HG02973 (cell line): ENCODE data around the gene ACOT8.

ENCODE experiments used
- ATAC-seq: cut with Tn5 transposase; IDR thresholded peaks from one replicate; pipeline ENCODE4 v1.9.1; 2021; ENCODE audit warnings: moderate library complexity; ENCODE audit not compliant: unreplicated experiment

The ACOT8 gene

DNA sequence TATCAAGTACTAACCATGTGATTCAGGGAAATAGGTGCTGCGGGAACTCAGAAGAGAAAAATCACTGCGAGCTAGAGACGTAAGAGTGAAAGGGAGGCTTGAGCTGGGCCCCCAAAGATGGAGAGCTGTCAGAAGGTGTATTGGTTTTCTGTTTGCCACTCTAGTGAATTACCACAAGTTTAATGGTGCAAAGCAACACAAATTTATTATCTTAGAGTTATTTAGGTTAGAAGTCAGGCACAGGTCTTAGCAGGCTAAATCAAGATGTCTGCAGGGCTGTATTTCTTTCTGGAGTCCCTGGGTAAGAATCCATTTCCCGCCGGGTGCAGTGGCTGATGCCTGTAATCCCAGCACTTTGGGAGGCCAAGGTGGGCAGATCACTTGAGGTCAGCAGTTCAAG is 2.7 kb upstream of the ACOT8 start:
- no peak for ATAC-seq

DNA sequence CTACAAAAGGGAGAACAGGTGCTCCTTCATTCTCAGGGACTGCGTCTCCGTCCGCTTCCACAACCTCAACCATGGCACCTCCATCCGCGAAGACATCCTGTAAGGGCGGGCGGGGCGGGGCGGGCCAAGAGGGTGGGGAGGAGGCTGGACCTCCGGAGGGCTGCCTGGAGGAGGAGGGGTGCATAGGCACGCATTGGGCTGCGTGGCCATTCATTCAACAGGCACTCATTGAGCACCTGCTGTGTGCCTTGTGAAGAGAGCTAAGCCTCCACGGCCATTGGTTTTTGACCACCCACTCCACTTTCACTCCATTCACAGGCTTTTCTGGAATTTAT is 657 bp upstream of the ACOT8 start:
- peak; percentile 17 for ATAC-seq

DNA sequence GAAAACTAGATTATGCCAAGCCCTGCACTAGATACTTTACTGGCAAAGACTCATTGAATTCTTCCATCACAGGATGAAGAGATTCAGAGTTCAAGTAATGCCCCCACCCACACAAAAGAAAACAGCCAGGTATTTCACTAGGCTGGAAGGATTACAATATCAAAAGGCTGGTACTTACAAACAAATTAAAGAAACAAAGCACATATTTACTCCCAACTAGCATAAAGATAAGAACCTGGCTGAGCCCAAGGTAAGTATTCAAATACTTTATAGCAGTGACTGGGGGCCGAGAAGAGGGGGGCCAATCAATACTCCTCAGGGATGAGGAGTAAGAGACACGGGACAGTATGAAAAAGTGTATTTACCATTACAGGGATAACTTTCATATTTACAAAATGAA is 3.7 kb downstream of the ACOT8 start:
- no peak for ATAC-seq

DNA sequence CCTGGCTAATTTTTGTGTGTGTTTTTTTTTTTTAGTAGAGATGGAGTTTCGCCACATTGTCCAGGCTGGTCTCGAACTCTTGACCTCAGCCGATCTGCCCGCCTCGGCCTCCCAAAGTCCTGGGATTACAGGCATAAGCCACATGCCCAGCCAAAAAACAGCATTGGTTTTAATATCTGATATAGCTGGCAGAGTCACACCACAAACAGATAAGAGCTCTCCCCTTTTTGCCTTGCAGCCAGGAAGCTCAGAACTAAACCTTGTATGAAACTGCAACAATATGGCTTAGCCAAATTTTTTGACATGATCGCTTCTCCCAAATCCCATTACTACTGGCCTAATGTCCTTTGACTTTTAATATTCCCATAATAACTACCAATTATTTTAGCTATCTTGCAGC is 4.9 kb downstream of the ACOT8 start:
- ATAC-seq = no peak

DNA sequence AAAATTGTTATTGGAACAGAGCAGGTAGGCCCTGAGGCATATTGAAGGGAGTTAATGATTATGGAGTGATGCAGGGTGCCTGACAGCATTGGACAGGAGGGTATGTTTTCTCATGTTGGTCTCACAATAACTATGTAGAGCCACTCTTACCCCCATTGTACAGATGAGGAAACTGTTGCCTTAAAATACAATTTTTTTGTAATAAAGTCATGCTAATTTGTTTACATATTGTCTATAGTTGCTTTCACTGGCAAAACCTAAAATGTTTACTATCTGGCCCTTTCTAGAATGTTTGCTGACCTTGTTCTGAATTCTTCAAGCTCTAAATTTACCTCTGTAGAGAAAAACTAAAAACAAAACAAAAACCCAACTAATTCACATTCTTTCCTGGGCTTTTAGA is 5.7 kb downstream of the ACOT8 start:
- ATAC-seq = no peak

DNA sequence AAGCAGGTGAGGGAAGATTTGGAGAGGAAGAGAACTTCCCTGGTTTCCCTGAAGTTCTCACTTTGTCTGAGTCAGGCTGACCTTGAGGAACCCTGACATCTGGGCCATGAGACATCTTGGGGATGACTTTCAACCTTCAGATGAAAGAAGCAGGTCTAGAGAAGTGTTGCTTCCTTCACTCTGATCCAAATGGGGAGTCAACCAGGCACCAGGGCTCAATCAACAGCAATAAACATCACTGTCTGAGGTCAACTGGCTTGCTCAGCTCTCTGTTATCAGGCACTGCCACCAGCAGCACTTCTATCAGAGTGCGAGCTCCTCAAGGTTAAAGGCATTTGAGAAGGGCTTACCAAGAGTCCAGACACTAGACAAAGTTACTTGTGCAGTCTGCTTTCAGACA is 6.3 kb downstream of the ACOT8 start:
- ATAC-seq = no peak

DNA sequence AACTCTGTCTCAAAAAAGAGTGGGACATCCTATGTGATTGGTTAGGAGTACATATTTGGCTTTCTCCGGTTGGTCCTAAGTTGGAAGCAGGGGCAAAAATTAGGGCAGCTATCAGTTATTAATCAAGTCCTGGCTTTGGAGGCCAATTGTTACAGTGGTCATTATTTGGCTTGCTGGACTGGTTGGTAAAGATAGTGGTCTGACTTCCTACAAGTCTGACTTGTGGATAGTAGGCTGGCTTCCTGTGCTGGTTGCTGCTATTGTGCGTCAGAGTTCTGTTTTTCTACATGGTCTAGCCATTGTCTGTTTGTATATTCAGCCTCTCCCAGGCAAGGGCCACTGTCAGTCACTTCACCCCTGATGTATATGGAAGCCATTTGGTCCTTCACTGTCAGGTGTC is 7.0 kb downstream of the ACOT8 start:
- ATAC-seq = no peak

DNA sequence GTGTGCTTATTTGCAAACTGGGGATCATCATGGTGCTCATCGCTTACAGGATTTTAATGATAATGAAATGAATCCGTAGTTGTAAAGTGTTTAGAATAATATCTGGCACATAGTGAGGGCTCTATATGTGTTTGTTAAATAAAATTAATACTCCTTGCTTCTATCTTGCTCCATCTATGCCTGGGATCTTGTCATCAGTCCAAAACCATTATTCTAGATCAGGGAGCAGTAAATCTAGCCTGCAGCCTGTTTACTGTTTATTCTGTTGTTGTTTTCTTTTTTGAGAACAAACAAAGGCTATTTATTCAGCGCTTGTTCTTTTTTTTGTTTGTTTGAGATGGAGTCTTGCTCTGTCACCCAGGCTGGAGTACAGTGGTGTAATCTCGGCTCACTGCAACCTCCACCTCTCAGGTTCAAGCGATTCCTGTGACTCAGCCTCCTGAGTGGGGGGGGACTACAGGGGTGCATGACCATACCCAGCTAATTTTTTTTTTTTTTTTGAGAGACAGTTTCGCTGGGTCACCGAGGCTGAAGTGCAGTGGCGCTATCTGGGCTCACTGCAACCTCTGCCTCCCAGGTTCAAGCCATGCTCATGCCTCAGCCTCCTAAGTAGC is 8.1 kb downstream of the ACOT8 start:
- ATAC-seq = no peak

DNA sequence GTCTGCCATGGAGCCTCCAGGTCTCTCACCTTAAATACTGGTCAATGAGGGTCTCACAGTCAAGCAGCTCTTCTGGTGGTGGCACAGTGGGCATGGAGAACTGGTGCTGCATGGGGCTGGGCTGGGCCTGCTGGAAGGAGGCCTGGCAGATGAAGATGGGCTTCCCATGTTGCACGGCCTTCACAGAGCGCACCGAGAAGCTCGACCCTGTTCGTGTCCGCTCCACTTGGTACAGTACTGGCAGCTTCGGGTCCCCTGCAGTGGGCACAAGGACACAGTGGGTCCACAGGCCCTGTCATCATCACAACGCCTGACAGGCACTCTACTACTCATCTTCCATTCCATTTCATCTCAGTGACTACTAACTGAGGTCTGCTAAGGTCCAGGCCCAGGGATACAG is 8.8 kb downstream of the ACOT8 start:
- no peak for ATAC-seq

DNA sequence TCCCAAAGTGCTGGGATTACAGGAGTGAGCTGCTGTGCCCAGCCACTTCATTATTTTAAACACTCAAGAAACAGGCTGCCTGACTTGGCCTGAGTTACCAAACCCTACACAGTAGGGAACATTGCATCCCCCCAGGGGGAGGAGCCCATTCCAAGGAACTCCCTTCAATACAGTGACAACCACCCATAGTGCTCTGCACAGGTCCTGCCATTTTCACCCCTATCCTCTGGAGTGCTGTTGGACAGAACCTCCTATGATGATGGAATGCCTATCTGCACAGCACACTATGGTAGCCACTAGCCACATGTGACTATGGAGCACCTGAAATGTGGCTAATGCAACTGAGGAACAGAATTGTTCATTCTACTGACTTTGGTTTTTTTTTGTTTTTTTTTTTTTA is 11.7 kb downstream of the ACOT8 start:
- ATAC-seq = no peak

DNA sequence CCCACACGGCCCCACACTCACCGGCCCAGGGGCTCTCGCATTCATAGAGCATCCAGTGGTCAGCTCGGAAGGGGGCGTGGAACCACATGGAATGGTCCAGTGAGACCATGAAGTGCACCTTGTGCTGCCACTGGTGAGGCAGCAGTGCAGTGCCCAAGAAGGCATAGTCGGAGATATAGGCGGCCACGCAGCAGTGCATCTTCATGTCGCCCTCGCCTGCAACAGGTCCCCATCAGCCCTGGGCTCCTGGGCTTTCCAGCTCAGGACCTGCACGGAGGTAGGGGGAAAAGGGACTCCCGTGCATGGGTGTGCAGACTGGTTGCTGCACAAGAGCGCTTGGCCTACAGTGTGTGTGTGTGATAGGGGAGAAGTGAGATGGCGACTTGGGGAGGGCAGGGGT is 13.7 kb downstream of the ACOT8 start:
- ATAC-seq = no peak

DNA sequence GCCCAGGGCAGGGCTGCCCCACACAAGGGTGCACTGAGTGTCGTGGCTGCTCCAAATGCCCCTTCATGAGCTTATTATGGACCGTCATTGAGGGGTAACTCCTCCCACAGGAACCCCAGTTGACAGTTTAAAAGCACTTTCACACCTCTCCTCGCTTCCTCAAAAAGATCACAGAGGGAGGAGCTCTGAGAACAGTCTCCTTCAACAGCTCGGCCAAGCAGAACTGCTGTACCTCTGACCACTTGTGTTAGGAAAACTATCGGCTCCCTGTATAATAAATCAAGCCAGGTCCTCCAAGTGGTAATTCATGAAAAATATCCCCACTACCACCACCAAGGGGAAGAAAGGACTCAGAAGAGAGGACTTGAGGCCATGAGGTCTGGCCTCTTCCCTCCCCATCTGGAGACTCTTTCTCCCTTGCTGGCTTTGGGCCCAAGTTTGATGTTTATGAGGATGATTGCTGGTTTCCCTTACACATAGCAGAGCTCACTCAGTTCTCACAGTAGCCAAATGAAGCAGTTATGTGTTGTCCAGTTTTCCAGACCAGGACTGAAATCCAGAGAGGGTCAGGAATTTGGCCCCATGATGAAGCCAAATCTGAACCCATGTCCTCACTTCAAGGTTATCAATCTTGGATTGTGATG is 14.9 kb downstream of the ACOT8 start:
- no peak for ATAC-seq

DNA sequence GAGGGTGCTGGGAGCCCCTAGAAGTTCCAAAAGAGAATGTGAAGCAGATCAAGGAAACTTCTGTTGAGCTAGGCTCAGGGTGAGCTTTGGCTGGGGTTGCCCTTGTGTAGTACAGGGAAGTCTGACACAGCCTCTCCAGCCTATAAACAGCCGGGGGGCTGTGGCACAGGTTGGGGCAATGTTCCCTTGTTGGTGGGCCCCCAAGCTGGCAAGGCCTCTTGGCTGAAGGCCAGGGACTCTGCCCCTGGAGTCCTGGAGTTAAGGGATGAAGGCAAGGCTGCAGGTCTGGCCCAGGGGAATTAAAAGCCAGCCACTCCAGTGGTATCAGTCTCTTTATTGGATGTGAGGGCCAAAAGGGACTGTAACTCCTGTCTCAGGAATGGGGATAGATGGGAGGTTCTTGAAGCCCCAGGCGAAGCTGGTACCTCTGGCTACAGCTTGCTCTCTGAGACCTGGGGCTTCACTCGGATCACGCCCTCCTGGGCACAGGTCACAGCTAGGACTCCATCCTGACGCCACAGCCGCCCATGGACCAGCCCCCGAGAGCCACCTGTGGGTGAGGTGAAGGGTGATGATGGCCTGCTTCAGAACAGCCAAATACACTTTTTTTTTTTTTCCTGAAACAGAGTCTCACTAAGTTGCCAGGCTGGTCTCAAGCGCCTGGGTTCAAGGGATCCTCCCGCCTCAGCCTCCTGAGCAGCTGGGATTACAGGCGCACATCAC is 15.6 kb downstream of the ACOT8 start:
- ATAC-seq = no peak

DNA sequence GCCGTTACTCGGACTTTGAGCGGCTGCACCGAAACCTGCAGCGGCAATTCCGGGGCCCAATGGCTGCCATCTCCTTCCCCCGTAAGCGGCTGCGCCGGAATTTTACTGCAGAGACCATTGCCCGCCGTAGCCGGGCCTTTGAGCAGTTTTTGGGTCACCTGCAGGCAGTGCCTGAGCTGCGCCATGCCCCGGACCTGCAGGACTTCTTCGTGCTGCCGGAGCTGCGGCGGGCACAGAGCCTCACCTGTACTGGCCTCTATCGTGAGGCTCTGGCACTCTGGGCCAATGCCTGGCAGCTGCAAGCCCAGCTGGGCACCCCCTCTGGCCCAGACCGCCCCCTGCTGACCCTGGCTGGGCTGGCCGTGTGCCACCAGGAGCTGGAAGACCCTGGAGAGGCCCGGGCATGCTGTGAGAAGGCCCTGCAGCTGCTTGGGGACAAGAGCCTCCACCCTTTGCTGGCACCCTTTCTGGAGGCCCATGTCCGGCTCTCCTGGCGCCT is 16.4 kb downstream of the ACOT8 start:
- no peak for ATAC-seq

DNA sequence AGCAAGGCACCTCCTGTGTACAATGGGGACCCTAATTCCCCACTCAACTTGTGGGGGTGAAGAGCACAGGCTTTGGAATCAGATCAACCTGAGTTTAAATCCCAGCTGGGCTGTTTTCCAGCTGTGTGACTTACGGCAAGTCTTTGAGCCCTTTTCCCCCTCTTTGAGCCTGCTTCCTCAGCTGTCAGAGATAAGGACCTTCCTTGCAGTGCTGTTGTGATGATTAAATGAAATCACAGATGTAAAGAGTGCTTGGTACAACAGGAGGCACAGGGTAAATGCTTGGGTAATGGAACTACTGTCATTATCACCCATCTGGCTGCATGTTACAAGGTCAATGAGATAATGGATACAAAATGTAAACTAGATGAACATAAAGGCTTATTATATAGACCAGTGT is 20.4 kb downstream of the ACOT8 start:
- no peak for ATAC-seq

DNA sequence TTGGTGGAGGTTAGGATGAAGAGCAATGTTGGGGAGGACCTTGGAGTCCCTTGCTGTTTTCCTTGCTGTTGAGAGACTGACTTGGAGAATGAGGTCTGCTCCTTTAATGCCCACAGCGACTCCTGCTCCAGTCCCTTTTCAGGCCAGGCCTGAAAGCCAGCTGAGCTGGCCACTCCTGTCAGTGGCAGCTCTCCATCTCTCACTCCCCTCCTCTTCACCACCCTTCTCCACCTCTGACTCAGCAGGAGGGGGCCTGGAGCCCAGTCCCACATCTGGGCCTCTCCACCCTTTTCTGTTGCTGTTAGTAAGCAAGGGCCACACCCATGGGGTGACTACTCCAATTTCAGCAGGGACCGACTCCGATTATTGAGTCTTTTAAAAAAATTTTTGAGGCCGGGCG is 21.4 kb downstream of the ACOT8 start:
- ATAC-seq = no peak

DNA sequence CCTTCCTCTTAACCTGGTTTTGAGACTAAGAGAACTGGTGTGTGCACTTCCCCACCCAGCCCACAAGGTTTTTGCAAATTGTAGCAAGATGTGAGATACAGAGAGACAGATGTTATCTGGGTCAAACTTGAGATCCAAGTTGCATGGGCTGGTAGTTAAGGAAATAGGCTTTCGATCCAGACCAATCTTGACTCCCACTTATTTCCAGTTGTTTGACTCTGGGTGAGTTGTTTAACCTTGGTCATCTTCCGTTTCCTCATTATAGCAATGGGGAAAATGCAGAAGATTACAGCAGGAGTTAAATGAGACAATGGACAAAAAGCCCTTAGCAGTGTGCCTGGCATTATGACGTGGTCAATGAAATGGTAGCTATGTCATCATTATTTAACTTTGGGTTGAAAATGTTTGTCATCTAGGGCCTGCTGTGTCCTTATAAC is 21.8 kb downstream of the ACOT8 start:
- no peak for ATAC-seq

DNA sequence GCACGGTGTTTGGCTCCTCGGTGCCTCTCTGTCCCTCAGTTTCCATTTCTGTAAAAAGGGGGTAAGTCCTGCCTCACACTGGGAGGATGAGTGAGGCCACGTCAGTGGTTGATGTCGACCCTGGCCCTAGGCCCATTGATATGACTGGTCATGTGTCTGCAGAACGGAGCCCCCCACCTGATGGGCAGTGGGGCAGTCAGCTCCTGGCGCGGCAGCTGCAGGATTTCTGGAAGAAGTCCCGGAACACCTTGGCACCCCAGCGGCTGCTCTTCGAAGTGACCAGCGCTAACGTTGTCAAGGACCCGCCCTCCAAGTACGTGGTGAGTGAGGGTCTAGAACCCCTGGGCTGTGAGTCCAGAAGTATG is 22.4 kb downstream of the ACOT8 start:
- ATAC-seq = no peak

DNA sequence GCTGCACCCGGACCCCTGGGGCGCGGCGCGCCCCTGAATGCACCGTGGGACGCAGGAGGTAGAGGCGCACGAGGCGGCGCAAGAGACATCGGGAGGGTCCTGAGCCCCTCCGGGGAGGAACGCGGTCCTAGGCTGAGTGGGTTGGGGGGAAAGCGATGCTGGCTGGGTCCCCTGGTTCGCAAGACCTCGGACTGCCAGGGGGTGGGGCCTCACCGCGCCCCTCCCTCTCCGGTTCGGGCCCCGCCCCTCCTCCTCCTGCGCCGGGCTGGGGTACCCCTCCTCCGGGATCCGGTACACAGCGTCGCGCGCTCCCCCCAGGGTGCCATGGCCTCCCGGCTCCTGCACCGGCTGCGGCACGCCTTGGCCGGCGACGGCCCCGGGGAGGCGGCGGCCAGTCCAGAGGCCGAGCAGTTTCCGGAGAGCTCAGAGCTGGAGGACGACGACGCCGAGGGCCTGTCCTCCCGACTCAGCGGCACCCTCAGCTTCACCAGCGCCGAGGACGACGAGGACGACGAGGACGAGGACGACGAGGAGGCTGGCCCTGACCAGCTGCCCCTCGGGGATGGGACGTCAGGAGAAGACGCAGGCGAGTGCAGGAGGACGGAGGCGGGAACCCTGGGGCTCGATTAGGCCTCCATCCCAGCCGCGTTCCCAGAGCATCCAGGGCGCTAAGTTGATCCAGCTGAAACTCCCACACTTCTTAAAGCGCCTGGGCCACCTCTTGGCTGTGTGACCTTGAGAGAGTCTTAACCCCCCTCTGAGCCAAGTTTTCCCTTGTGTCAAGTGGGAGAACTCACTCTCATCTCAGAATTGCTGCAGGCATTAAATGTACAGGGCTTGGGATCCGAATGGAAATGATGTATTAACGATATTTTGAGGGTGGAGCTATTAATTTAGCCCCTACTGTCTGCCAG is 23.1 kb downstream of the ACOT8 start:
- ATAC-seq = peak; percentile 27

DNA sequence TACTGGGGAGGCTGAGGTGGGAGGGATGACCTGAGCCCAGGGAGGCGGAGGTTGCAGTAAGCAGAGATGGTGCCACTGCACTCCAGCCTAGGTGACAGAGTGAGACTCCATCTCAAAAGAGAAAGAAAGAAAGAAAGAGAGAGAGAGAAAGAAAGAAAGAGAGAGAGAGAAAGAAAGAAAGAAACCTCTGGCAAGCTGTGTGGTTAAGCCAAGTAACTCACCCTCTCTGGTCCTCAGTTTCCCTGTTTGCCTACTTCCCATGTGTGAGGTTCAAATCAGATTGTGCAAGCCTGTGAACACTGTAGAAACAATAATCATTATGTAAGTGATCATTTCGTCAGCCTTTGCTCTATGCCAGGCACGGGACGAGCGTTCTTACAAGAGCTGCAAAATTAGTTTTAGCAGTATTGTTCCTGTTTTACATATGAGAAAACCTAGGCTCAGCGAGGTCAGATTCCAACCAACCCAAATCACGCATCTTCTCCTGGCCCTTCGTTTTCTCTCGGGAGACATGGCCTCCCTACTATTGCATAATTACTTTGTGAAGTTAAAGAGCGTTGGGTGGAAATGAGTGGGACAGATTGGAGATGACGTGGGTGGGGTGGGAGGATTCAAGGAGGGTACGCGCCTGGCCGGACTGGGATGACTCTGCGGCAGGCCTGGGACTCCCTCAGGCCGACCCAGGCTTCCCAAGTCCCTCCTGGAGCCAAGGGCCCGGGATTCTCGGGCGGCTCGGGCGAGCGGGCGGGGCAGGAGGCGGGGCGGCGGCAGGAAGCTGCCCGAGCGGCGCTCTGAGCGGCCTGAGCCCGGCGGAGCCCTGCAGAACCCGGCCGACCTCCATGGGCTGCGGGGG is 23.9 kb downstream of the ACOT8 start, which contains the start of gene SNX21:
Gene SNX21 (plus strand): TSS at position 770 of the 853 bp plus-strand sequence. CDS start 121 bp downstream, outside the sequence.
- peak; percentile 40 for ATAC-seq
